Endodermal cell (in vitro differentiated cells): ENCODE measurements around the gene LCN12. TPM values are rescaled to one million over a fixed set of nuclear protein-coding genes. Genes with fewer than 3 reads are reported as not detected.

Experiments used
- DNase-seq: peaks from one replicate; pipeline ENCODE4 v3.0.0-alpha.2; 2017
- H3K27ac ChIP-seq: 2 replicates; pipeline ENCODE4 v1.5.1; 2013; ENCODE audit warnings: mild to moderate bottlenecking, low read depth, low read length, moderate library complexity
- H3K27me3 ChIP-seq: 2 replicates; pipeline ENCODE4 v1.6.1; 2013; ENCODE audit warnings: mild to moderate bottlenecking, low read length, moderate library complexity; ENCODE audit not compliant: insufficient read depth, control insufficient read depth, poor library complexity, severe bottlenecking
- H3K36me3 ChIP-seq: 2 replicates; pipeline ENCODE4 v1.7.0; 2013; ENCODE audit warnings: mild to moderate bottlenecking, low read length, moderate library complexity; ENCODE audit not compliant: control insufficient read depth, insufficient read depth
- H3K4me1 ChIP-seq: one replicate; pipeline ENCODE4 v1.7.0; 2013; ENCODE audit warnings: low read length; ENCODE audit not compliant: control insufficient read depth, insufficient read depth
- H3K4me3 ChIP-seq: 2 replicates; pipeline ENCODE4 v1.5.1; 2013; ENCODE audit warnings: mild to moderate bottlenecking, low read length, moderate library complexity
- H3K9ac ChIP-seq: 2 replicates; pipeline ENCODE4 v1.6.1; 2013; ENCODE audit warnings: mild to moderate bottlenecking, low read length, moderate library complexity; ENCODE audit not compliant: poor library complexity, severe bottlenecking; ENCODE audit errors: extremely low read depth
- H3K9me3 ChIP-seq: 2 replicates; pipeline ENCODE4 v1.6.1; 2013; ENCODE audit warnings: mild to moderate bottlenecking, low read length, moderate library complexity; ENCODE audit not compliant: control insufficient read depth
- H3K27ac Mint-ChIP-seq: 2 replicates; pipeline ENCODE4 v1.8.0; 2020; ENCODE audit warnings: mixed read lengths
- H3K27me3 Mint-ChIP-seq: 2 replicates; pipeline ENCODE4 v1.8.0; 2021; ENCODE audit warnings: mild to moderate bottlenecking, mixed read lengths; ENCODE audit not compliant: insufficient read depth
- H3K36me3 Mint-ChIP-seq: 2 replicates; pipeline ENCODE4 v1.8.0; 2020; ENCODE audit warnings: low read depth, mixed read lengths
- H3K4me1 Mint-ChIP-seq: 2 replicates; pipeline ENCODE4 v1.8.0; 2020; ENCODE audit warnings: mixed read lengths
- H3K4me3 Mint-ChIP-seq: 2 replicates; pipeline ENCODE4 v1.8.0; 2020; ENCODE audit warnings: mild to moderate bottlenecking, moderate library complexity, mixed read lengths
- H3K9me3 Mint-ChIP-seq: 2 replicates; pipeline ENCODE4 v1.8.0; 2020; ENCODE audit warnings: mild to moderate bottlenecking, mixed read lengths
- WGBS, 2 experiments: methylation state at CpG; one replicate each; pipeline versions ENCODE4 v1.1.5 to v1.1.7; 2013; ENCODE audit warnings: missing lambda C conversion rate in 2 of 2, mixed read lengths in 1 of 2; ENCODE audit not compliant: insufficient coverage in 1 of 2, insufficient read length in 1 of 2; 5-methylcytosine and 5-hydroxymethylcytosine counted together
- total RNA-seq, 2 donors: library from RNA; stranded (reverse); fragmentation: NEBNext Ultra II Directional in 1 of 2; extraction: Animal tissue kit (Norgen Biotek cat#: 25700) in 1 of 2; gene quantifications; 2 replicates in 1 of 2; 3 replicates in 1 of 2; pipeline ENCODE4 v1.2.1, GENCODE V29; 2021
- TF ChIP-seq, protein P1 (sequence below): fragments of 200-600 bp; sonication (generic); conservative IDR thresholded peaks from 2 replicates; pipeline ENCODE4 v1.5.0; 2021; ENCODE audit warnings: antibody characterized with exemption, mild to moderate bottlenecking

The LCN12 gene
- total RNA-seq, 2 donors from 2014 or later = 2.1 to 4.4 TPM

DNA sequence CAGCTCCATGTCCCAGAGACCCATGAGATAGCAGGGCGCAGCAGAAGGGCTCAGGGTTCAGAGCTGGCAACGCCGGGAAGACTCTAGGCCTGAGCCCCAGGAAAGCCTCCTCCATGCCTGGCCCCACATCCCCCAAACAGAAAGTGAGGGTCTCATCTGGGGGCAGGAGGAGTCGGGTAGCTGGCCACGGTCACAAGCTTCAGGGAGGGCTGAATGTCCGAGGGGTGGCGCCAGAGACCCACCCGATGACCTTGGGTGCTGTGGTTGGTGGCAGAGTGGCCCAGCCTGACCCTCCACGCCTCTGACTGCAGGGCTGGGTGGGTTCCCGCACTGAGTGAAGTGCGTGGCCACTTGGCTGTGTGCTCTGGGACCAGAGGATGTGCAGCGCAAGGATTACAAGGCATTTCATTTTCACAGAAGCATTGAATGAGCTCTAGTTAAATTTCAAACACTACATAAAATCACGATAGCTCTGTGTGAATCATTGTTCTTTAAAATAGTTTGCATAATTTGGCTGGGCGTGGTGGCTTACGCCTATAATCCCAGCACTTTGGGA, 4.0 kb upstream of the LCN12 start:
- Mint-ChIP-seq H3K27ac (no peak overlapping the region), H3K36me3 (no peaks in the 10 kb centered on the region), H3K4me3 (peak overlapping the region; percentile 73), H3K9me3 (no peaks in the 10 kb centered on the region), H3K4me1 (peaks cover 8% of the 10 kb centered on the region), H3K27me3 (no peaks in the 10 kb centered on the region)
- no peaks in the 10 kb centered on the region for H3K27me3 ChIP-seq
- WGBS, 2 experiments = 65 to 70% methylated on average over 10 to 15 of the region's 15 CpGs
- H3K4me1 ChIP-seq = peaks cover 3% of the 10 kb centered on the region
- H3K9me3 ChIP-seq = no peaks in the 10 kb centered on the region
- H3K4me3 ChIP-seq = no peak overlapping the region
- no peak overlapping the region for H3K9ac ChIP-seq
- H3K27ac ChIP-seq = no peak overlapping the region
- peak; percentile 89 for DNase-seq
- TF ChIP-seq, protein P1, sequence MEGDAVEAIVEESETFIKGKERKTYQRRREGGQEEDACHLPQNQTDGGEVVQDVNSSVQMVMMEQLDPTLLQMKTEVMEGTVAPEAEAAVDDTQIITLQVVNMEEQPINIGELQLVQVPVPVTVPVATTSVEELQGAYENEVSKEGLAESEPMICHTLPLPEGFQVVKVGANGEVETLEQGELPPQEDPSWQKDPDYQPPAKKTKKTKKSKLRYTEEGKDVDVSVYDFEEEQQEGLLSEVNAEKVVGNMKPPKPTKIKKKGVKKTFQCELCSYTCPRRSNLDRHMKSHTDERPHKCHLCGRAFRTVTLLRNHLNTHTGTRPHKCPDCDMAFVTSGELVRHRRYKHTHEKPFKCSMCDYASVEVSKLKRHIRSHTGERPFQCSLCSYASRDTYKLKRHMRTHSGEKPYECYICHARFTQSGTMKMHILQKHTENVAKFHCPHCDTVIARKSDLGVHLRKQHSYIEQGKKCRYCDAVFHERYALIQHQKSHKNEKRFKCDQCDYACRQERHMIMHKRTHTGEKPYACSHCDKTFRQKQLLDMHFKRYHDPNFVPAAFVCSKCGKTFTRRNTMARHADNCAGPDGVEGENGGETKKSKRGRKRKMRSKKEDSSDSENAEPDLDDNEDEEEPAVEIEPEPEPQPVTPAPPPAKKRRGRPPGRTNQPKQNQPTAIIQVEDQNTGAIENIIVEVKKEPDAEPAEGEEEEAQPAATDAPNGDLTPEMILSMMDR = peak; percentile 79
- peaks cover under 1% of the 10 kb centered on the region for H3K36me3 ChIP-seq

DNA sequence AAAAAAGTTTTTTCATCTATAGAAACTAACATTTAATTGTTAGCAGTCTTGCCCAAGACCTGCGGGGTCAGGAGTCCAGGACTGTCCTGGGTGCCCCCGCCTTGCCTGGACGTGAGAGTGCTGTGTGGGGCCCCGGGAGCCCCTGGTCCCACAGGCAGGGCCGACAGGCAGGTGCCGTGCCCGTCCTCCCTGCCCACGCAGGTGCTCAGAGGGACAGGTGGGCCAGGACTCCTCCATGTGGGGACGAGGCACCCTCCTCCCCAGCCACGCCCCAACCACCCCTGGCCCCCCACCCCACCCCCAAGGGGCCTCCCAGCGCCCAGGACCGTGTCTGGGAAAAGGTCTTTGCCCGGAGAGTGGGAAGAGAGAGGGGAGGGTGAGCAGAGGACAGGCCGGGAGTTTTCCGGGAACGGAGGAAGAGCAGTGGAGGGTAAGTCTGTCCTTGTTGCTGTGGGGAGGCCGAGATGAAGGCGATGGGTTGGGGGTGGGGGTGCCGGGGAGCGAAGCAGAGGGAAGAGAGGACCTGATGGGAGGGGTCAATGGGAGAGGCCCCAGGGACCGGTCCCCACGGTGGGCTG, 2.7 kb upstream of the LCN12 start:
- no peak for DNase-seq
- Histone ChIP-seq H3K36me3 (no peaks in the 10 kb centered on the region), H3K4me3 (peak overlapping the region; percentile 76), H3K4me1 (peaks cover 3% of the 10 kb centered on the region), H3K27ac (no peak overlapping the region), H3K9ac (peak overlapping the region; percentile 6), H3K27me3 (no peaks in the 10 kb centered on the region), H3K9me3 (no peaks in the 10 kb centered on the region)
- no peak overlapping the region for H3K27ac Mint-ChIP-seq
- H3K36me3 Mint-ChIP-seq = no peaks in the 10 kb centered on the region
- TF ChIP-seq, protein P1 = no peak
- H3K9me3 Mint-ChIP-seq = no peaks in the 10 kb centered on the region
- H3K4me3 Mint-ChIP-seq = peak overlapping the region; percentile 73
- peaks cover 8% of the 10 kb centered on the region for H3K4me1 Mint-ChIP-seq
- H3K27me3 Mint-ChIP-seq = no peaks in the 10 kb centered on the region
- WGBS, 2 experiments = 0 to 33% methylated on average over 3 to 20 of the region's 22 CpGs

DNA sequence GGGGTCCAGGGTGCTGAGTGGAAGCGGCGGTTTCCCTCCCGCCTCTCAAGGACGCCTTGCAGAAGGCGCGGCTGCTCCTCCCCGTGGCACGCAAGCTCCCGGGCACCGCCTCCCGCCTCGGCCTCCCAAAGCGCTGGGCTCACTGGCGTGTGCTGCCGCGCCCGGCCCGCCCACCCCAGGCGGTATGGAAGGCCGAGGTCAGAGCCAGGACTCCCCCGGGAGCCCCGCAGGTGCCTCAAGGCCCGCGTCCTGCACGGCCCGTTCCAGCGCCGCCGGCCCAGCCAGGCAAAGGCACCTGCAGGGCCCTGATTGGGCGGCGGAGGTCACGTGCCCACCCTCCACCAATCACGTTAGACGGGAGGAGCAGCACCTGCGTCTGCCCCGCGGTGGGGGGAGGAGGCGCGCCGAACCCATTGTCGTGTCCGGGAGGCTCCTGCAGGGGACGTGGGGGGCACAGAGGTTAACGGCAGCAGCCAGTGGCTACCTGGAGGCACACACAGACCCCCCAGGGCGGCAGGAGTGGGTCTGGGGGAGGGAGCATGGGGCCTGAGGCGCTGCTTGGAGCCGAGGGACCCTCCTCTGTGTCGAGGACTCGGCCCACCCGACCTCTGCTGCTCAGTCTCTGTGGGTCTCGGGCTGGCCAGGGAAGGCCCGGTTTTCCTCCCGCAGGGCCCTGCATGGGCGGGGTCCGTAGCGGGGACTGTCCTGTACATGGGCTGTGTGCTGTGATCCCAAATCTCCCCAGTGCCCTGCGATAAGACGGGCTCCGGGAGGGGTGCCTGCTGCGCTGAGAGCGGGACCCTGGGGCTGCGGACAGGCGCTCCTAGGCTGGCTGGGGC, 2.0 kb upstream of the LCN12 start:
- 7 to 19% methylated on average over 23 to 63 of the region's 63 CpGs for WGBS, 2 experiments
- Histone ChIP-seq H3K4me3 (peak overlapping the region; percentile 76), H3K9me3 (no peaks in the 10 kb centered on the region), H3K27me3 (no peaks in the 10 kb centered on the region), H3K27ac (peak overlapping the region; percentile 57), H3K9ac (peak overlapping the region; percentile 38), H3K36me3 (no peaks in the 10 kb centered on the region), H3K4me1 (peaks cover 3% of the 10 kb centered on the region)
- peak; percentile 98 for DNase-seq
- no peaks in the 10 kb centered on the region for H3K27me3 Mint-ChIP-seq
- TF ChIP-seq, protein P1 = peak; percentile 39
- H3K36me3 Mint-ChIP-seq = no peaks in the 10 kb centered on the region
- H3K27ac Mint-ChIP-seq = peak overlapping the region; percentile 95
- H3K4me1 Mint-ChIP-seq = peaks cover 8% of the 10 kb centered on the region
- H3K9me3 Mint-ChIP-seq = no peaks in the 10 kb centered on the region
- peak overlapping the region; percentile 73 for H3K4me3 Mint-ChIP-seq
